Mammary epithelial cell (primary cell): ENCODE measurements around the gene PTRHD1.

Source experiments
- CTCF ChIP-seq, 2 donors: IDR thresholded peaks in 1 of 2; conservative IDR thresholded peaks in 1 of 2; 2 replicates each; pipeline ENCODE4 v1.5.1; 2011 to 2012; ENCODE audit warnings: inconsistent platforms in 2 of 2, low read length in 2 of 2, mild to moderate bottlenecking in 2 of 2, control low read depth in 1 of 2, low read depth in 1 of 2; ENCODE audit not compliant: insufficient read depth in 1 of 2; ENCODE audit errors: extremely low read depth in 1 of 2
- EZH2 ChIP-seq: IDR thresholded peaks from 2 replicates; pipeline ENCODE4 v1.6.1; 2012; ENCODE audit warnings: low read length, inconsistent platforms, borderline replicate concordance

GRCh38 chr2:24816404-24816803 is 23.2 kb upstream of the PTRHD1 start:
- no peak for TF ChIP-seq EZH2
- no peak for TF ChIP-seq CTCF (conservative IDR thresholded peaks at IDR 0.05 in 1 of 2, IDR thresholded peaks at IDR 0.05 in 1 of 2; ENCODE audit: extremely low read depth in 1 of 2, insufficient read depth in 1 of 2, low read depth in 1 of 2, low read length in 2 of 2)
